OCI-LY3 (cell line): ENCODE measurements around the gene NXN.

ENCODE experiments used
- CTCF ChIP-seq: fragments of 200-600, 300-600 bp; sonication (generic); IDR thresholded peaks from 2 replicates; pipeline ENCODE4 v1.5.1; 2014; ENCODE audit warnings: antibody characterized with exemption, low read length, low read depth
- EZH2phosphoT487 ChIP-seq: fragments of 200-600 bp; shearing (Covaris generic); IDR thresholded peaks from 2 replicates; pipeline ENCODE4 v1.6.1; 2018; ENCODE audit warnings: antibody characterized with exemption, mixed run types, low read depth

GRCh38 chr17:880443-881269 lies 98.9 kb downstream of the NXN start:
- TF ChIP-seq CTCF (no peak), EZH2phosphoT487 (no peak)
